OCI-LY1 (cell line): ENCODE data around the gene GRK5.

Experiments
- EZH2 ChIP-seq: fragments of 200-600 bp; sonication (generic), shearing (Covaris generic); IDR thresholded peaks from 2 replicates; pipeline ENCODE4 v1.8.0; 2017; ENCODE audit warnings: borderline replicate concordance, mixed run types, mild to moderate bottlenecking, antibody characterized with exemption, low read length, moderate library complexity, mixed read lengths
- TF ChIP-seq, protein P1 (sequence below): fragments of 200-600 bp; sonication (generic), shearing (Covaris generic); IDR thresholded peaks from 2 replicates; pipeline ENCODE4 v1.5.1; 2017; ENCODE audit warnings: mild to moderate bottlenecking, antibody characterized with exemption, low read length, moderate library complexity, mixed read lengths

DNA sequence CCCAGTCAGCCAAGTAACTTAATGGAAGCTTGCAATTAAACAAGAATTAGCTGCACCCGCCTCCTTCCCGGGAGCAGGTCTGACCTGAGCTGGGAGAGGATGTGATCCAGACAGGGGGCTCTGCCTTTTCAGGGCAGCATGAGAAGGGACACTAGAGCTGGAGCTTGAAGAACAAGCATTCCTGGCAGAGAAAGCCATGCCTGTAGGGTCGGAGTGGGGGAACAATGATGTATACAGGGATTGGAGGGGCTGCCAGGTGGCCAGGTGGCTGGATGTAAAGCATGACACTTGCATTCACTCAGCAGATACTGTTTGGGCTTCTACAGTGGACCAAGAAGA, 112.5 kb downstream of the GRK5 start:
- no peak for TF ChIP-seq EZH2
- TF ChIP-seq, protein P1, sequence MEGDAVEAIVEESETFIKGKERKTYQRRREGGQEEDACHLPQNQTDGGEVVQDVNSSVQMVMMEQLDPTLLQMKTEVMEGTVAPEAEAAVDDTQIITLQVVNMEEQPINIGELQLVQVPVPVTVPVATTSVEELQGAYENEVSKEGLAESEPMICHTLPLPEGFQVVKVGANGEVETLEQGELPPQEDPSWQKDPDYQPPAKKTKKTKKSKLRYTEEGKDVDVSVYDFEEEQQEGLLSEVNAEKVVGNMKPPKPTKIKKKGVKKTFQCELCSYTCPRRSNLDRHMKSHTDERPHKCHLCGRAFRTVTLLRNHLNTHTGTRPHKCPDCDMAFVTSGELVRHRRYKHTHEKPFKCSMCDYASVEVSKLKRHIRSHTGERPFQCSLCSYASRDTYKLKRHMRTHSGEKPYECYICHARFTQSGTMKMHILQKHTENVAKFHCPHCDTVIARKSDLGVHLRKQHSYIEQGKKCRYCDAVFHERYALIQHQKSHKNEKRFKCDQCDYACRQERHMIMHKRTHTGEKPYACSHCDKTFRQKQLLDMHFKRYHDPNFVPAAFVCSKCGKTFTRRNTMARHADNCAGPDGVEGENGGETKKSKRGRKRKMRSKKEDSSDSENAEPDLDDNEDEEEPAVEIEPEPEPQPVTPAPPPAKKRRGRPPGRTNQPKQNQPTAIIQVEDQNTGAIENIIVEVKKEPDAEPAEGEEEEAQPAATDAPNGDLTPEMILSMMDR = no peak
